OCI-LY1 (cell line): ENCODE measurements around the gene ZNF804A.

ENCODE experiments used
- H2AFZ ChIP-seq: fragments of 200-600 bp; sonication (generic), shearing (Covaris generic); 2 replicates; pipeline ENCODE4 v1.6.0; 2014; ENCODE audit warnings: antibody characterized with exemption, mild to moderate bottlenecking, low read length
- H3F3A ChIP-seq: fragments of 200-600 bp; sonication (generic), shearing (Covaris generic); 2 replicates; pipeline ENCODE4 v1.6.0; 2014; ENCODE audit warnings: mild to moderate bottlenecking, antibody characterized with exemption, low read length, moderate library complexity; ENCODE audit not compliant: insufficient read depth
- H3K27ac ChIP-seq: fragments of 200-600 bp; sonication (generic); 2 replicates; pipeline ENCODE4 v1.5.1; 2014; ENCODE audit warnings: low read length, mixed run types, mild to moderate bottlenecking, low read depth; ENCODE audit not compliant: poor library complexity, severe bottlenecking
- H3K27me3 ChIP-seq: fragments of 200-600 bp; sonication (generic); 2 replicates; pipeline ENCODE4 v1.6.0; 2014; ENCODE audit warnings: antibody characterized with exemption, mild to moderate bottlenecking, low read length, moderate library complexity; ENCODE audit not compliant: insufficient read depth
- H3K36me3 ChIP-seq: fragments of 200-600 bp; sonication (generic); 2 replicates; pipeline ENCODE4 v1.6.1; 2014; ENCODE audit warnings: mild to moderate bottlenecking, antibody characterized with exemption, low read length, moderate library complexity, mixed read lengths; ENCODE audit not compliant: insufficient read depth
- H3K4me1 ChIP-seq: fragments of 200-600 bp; sonication (generic); 2 replicates; pipeline ENCODE4 v1.5.1; 2014; ENCODE audit warnings: mild to moderate bottlenecking, low read length, moderate library complexity; ENCODE audit not compliant: insufficient read depth, severe bottlenecking
- H3K4me2 ChIP-seq: fragments of 200-600 bp; sonication (generic), shearing (Covaris generic); 2 replicates; pipeline ENCODE4 v1.6.1; 2014; ENCODE audit warnings: low read length
- H3K4me3 ChIP-seq: fragments of 200-600 bp; sonication (generic); 2 replicates; pipeline ENCODE4 v1.5.1; 2014; ENCODE audit warnings: low read length, low read depth, mild to moderate bottlenecking, mixed read lengths; ENCODE audit not compliant: poor library complexity, severe bottlenecking
- H3K79me2 ChIP-seq: fragments of 200-600 bp; shearing (Covaris generic); 2 replicates; pipeline ENCODE4 v1.6.1; 2016; ENCODE audit warnings: mixed run types, low read length, mixed read lengths; ENCODE audit not compliant: insufficient read depth
- H3K9ac ChIP-seq: fragments of 200-600 bp; sonication (generic), shearing (Covaris generic); 2 replicates; pipeline ENCODE4 v1.6.1; 2014; ENCODE audit warnings: mild to moderate bottlenecking, low read length, mixed read lengths
- H3K9me2 ChIP-seq: fragments of 200-600 bp; sonication (generic), shearing (Covaris generic); 2 replicates; pipeline ENCODE4 v1.6.1; 2014; ENCODE audit warnings: low read depth, mild to moderate bottlenecking, low read length, mixed read lengths
- H3K9me3 ChIP-seq: fragments of 200-600 bp; shearing (Covaris generic); 2 replicates; pipeline ENCODE4 v1.6.1; 2014; ENCODE audit warnings: low read length, mixed read lengths
- H4K20me1 ChIP-seq: fragments of 200-600 bp; sonication (generic), shearing (Covaris generic); 2 replicates; pipeline ENCODE4 v1.6.0; 2016; ENCODE audit warnings: mild to moderate bottlenecking, low read length; ENCODE audit not compliant: insufficient read depth
- EZH2 ChIP-seq: fragments of 200-600 bp; sonication (generic), shearing (Covaris generic); IDR thresholded peaks from 2 replicates; pipeline ENCODE4 v1.8.0; 2017; ENCODE audit warnings: borderline replicate concordance, mixed run types, mild to moderate bottlenecking, antibody characterized with exemption, low read length, moderate library complexity, mixed read lengths
- TF ChIP-seq, protein P1 (sequence below): fragments of 200-600 bp; sonication (generic), shearing (Covaris generic); IDR thresholded peaks from 2 replicates; pipeline ENCODE4 v1.5.1; 2017; ENCODE audit warnings: mild to moderate bottlenecking, antibody characterized with exemption, low read length, moderate library complexity, mixed read lengths

ZNF804A gene

DNA sequence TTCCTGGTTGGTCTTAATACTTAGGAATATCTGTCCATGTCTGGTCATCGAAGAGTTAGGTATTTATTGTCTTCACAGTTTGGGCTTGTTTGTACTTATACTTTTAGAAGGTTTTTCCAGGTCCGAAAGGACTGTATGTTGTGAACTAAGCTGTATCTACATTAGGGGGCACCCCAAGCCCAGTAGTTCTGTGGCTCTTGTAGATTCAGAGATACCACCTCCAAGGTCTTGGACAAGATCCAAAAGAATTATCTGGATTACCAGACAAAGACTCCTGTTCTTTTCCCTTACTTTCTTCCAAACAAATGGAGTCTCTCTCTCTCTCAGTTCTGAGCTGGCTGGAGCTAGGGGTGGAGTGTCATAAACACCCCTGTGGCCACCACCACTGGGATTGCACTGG is 328.7 kb downstream of the ZNF804A start:
- H3K36me3 ChIP-seq: peaks cover 39% of the 10 kb centered on the region
- H3K4me1 ChIP-seq: no peaks in the 10 kb centered on the region
- H3K9me3 ChIP-seq: peaks cover 14% of the 10 kb centered on the region
- H3K9ac ChIP-seq: no peak overlapping the region
- H3K27me3 ChIP-seq: no peaks in the 10 kb centered on the region
- no peaks in the 10 kb centered on the region for H4K20me1 ChIP-seq
- no peak overlapping the region for H3K27ac ChIP-seq
- no peaks in the 10 kb centered on the region for H3F3A ChIP-seq
- TF ChIP-seq EZH2: no peak
- TF ChIP-seq, protein P1, sequence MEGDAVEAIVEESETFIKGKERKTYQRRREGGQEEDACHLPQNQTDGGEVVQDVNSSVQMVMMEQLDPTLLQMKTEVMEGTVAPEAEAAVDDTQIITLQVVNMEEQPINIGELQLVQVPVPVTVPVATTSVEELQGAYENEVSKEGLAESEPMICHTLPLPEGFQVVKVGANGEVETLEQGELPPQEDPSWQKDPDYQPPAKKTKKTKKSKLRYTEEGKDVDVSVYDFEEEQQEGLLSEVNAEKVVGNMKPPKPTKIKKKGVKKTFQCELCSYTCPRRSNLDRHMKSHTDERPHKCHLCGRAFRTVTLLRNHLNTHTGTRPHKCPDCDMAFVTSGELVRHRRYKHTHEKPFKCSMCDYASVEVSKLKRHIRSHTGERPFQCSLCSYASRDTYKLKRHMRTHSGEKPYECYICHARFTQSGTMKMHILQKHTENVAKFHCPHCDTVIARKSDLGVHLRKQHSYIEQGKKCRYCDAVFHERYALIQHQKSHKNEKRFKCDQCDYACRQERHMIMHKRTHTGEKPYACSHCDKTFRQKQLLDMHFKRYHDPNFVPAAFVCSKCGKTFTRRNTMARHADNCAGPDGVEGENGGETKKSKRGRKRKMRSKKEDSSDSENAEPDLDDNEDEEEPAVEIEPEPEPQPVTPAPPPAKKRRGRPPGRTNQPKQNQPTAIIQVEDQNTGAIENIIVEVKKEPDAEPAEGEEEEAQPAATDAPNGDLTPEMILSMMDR: no peak
- H2AFZ ChIP-seq: no peak overlapping the region
- no peak overlapping the region for H3K4me3 ChIP-seq
- peaks cover 55% of the 10 kb centered on the region for H3K79me2 ChIP-seq
- H3K4me2 ChIP-seq: no peak overlapping the region
- H3K9me2 ChIP-seq: no peaks in the 10 kb centered on the region

DNA sequence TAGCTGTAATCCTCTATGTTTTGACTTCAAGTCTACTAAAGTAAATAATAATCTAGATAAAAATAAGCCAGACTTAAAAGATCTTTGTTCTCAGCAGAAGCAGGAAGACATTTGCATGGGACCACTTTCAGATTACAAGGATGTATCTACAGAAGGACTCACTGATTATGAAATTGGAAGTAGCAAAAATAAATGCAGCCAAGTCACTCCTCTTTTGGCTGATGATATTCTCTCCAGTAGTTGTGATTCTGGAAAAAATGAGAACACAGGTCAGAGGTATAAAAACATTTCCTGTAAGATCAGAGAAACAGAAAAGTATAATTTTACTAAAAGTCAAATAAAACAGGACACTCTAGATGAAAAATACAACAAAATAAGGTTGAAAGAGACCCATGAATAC is 338.4 kb downstream of the ZNF804A start:
- TF ChIP-seq, protein P1: no peak
- no peak for TF ChIP-seq EZH2
- Histone ChIP-seq H3K9me3 (no peaks in the 10 kb centered on the region), H3F3A (peaks cover 3% of the 10 kb centered on the region; the same call in 1 of the 2 replicates)

DNA sequence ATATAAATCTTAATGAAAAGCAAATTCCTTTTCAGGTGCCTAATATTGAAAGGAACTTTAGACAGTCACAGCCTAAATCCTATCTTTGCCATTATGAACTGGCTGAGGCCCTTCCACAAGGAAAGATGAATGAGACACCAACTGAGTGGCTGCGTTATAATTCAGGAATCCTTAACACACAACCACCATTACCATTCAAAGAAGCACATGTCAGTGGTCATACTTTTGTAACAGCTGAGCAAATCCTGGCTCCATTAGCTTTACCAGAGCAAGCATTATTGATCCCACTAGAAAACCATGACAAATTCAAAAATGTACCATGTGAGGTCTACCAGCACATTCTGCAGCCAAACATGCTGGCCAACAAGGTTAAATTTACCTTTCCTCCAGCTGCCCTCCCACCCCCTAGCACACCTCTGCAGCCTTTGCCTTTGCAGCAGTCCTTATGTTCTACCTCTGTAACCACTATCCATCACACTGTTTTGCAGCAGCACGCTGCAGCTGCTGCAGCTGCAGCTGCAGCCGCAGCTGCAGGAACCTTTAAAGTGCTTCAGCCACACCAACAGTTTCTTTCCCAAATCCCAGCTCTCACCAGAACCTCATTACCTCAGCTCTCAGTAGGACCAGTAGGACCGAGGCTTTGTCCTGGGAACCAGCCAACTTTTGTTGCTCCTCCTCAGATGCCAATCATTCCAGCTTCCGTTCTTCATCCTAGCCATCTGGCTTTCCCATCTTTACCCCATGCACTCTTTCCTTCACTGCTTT is 340.1 kb downstream of the ZNF804A start:
- H3K9me3 ChIP-seq: no peaks in the 10 kb centered on the region
- H3K79me2 ChIP-seq: 0 out of 2 replicates have a peak, but pooled peaks cover 5% of the 10 kb centered on the region
- H3K9me2 ChIP-seq: no peaks in the 10 kb centered on the region
- no peak overlapping the region for H3K9ac ChIP-seq
- no peaks in the 10 kb centered on the region for H3K4me1 ChIP-seq
- no peaks in the 10 kb centered on the region for H3K27me3 ChIP-seq
- H3K4me2 ChIP-seq: no peak overlapping the region
- peaks cover 3% of the 10 kb centered on the region; the same call in 1 of the 2 replicates for H3F3A ChIP-seq
- H3K36me3 ChIP-seq: peaks cover 59% of the 10 kb centered on the region
- no peak overlapping the region for H2AFZ ChIP-seq
- no peaks in the 10 kb centered on the region for H4K20me1 ChIP-seq
- H3K4me3 ChIP-seq: no peak overlapping the region
- no peak overlapping the region for H3K27ac ChIP-seq
- TF ChIP-seq, protein P1: no peak
- no peak for TF ChIP-seq EZH2

More for the DNA sequence above, 338.4 kb downstream of the ZNF804A start:
- Histone ChIP-seq H3K9ac (no peak overlapping the region), H4K20me1 (no peaks in the 10 kb centered on the region), H3K27me3 (no peaks in the 10 kb centered on the region), H3K4me3 (no peak overlapping the region), H3K4me2 (no peak overlapping the region), H2AFZ (no peak overlapping the region), H3K36me3 (peaks cover 76% of the 10 kb centered on the region), H3K4me1 (no peaks in the 10 kb centered on the region), H3K27ac (no peak overlapping the region), H3K79me2 (0 out of 2 replicates have a peak, but pooled peaks cover 5% of the 10 kb centered on the region), H3K9me2 (no peaks in the 10 kb centered on the region)
